HG03066 (cell line): ENCODE results near the gene DDX1.

Experiments used
- ATAC-seq: cut with Tn5 transposase; IDR thresholded peaks from one replicate; pipeline ENCODE4 v1.9.1; 2021; ENCODE audit warnings: low read depth; ENCODE audit not compliant: unreplicated experiment

DDX1 gene

DNA sequence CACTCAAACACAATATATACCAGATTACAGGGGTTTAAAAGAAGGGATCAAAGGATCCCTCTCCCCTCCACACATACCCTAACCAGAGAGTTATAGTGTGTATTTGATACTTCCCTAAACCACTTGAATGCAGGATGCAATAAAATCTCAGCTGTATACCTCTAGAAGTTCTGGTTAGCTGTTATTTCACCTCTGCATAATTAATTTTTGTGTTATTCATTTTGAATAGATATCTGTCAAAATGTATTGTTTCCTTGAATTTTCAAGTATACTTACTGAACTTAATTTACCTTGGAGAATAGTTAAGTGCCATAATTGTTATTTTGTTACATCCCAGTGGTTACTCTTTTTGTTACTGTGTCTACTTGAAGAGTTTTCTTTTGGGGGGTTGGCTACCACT is 34.5 kb downstream of the DDX1 start:
- no peak for ATAC-seq

DNA sequence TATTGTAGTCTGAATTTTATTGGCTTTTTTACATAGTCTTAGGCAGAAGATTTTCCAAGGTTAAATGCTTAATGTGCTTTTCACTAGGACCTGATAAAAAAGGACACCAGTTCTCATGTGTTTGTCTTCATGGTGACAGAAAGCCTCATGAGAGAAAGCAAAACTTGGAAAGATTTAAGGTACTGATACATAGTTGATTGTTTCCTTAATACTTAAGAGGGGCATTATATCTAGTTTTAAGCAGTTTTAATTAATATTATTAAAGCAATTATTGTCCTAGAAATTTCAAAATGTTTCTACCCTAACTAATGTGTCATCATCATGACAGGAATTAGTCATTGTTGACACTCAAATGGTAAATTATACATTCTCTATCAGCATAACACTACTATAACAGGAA is 35.3 kb downstream of the DDX1 start:
- ATAC-seq, result no peak

DNA sequence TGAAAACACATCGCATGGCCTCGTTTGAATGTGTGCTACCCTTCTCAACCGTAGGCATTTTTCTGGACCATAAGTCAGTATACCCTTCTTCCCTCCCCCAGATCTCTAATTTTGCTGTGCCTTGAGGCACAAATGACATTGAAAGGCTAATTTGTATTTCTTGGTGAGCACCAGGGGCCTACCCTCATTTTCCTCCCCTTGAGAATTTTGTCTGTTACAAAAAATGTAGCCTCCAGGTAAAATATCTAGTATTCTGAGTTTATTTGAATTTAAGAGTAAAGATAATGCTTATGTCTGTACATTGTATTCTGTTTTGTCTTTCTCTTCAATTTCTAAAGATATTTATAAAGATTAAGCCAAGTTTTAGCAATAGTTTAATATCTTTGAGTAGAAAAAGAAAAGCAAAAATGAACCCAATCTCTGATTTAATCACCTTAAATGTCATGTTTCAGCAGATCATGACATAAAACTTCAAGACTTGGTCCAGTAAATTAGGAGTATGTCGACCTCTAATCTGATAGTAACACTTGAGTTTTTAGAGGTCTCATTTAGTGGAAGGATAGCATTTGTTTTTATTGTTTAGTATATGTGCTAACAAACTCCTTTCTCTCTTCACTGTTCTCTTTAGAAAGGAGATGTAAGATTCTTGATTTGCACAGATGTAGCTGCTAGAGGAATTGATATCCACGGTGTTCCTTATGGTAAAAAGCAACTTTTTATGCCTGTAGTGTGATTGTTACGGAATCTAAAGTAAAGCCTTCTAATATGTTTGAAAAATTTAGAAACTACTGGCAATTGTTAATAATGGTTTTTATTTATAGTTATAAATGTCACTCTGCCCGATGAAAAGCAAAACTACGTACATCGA is 36.4 kb downstream of the DDX1 start:
- ATAC-seq, result no peak

DNA sequence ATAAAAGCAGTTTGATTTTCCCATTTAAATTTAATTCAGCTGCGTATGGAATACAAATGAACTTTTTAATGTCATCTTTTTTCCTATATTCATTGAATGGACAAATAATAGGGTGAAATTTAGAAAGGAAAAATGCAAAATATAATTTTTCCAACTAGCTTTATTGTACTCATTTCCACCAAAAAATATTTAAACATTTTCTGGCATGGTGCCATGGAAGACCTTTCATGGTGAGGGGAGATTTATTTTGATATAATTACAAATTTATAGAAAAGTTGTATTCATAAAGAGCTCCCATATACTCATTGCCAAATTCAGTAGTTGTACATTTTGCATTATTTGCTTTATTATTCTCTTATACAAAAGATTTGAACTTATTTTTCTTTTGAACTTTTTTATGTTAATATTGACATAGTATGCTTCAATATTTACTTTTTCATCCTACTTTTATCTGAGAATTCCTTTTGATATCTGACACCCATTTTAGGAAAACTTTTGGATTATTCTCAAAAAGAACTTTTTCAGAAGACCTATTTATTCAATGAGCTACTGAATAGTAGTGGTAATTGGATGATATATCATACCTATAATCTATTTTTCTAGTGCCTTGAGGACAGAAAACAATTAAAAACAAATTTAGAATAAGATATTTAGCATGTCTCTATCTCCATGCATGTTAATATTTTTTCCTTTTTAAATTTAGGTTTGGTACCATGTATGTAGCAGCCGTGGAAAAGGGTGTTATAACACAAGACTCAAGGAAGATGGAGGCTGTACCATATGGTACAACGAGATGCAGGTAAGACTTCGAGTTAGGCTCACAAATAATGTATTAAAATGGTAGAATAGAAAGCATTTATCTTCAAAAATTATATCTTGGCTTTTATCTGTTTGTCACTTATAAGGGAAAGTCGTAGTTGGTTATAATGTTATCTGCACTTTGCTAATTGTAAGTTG is 37.5 kb downstream of the DDX1 start:
- ATAC-seq, result no peak

DNA sequence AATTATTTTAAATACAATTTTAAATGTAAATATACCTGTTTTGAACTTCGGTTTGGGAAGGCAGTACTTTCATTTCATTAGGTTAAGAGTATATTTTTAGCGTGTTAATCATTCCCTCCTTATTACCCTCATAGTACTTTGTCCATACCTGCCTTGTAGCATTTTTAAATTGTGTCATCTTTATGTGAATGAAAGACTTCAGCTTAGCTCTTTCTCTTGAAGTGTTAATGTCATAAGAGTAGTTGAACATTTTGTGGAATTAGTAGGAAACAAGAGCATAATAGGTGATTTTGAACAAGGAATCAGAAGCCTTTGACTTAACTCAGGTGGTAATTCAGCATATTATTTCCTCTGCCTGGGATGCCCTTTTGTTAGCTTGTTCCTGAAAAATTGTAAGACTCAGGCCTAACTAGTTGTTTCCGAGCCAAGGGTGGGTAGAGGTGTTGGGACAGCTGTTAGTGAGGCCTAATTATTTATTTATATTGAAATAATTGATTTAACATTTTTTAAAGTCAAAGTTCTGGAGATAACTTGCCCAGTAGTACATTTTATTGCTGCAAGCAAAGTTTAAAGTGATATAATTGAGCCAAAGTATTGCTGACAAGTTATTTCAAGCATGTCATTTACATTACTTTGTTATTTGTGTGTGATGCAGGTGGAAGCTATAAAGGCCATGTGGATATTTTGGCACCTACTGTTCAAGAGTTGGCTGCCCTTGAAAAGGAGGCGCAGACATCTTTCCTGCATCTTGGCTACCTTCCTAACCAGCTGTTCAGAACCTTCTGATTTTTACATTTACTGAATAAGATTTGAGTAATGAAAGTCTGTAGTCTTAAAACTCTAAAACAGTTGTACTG is 38.7 kb downstream of the DDX1 start:
- no peak for ATAC-seq

DNA sequence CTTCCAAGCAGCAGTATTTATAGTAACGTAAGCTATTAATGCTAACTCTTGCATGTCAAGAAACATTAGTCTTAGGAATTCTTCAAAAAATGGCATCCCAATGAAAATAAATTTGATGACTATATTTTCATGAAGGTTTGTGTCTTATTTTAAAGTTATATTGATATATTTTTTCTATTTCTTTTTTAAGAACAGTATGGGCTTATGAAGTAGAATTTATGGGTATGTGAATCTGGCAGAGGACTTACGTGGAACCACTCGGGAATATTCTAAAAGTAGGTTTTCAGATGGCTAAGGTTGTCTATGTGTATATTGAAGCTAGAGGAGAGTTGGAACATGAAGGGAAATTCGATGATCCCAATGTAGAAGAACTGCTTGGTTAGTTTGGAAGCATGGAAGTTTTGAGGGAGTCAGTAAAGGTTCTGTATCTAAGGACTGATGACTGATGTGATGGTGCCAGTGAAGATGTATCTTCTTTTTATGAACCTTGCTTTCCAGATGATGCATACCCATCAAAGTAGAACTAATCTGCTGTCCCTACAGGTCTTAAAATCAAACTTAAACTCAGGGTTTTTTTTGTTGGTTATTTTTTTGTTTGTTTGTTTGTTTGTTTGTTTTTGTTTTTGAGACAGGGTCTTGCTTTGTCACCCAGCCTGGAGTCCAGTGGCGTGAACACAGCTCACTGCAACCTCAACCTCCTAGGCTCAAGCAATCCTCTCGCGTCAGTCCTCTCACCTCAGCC is 39.5 kb downstream of the DDX1 start:
- no peak for ATAC-seq

DNA sequence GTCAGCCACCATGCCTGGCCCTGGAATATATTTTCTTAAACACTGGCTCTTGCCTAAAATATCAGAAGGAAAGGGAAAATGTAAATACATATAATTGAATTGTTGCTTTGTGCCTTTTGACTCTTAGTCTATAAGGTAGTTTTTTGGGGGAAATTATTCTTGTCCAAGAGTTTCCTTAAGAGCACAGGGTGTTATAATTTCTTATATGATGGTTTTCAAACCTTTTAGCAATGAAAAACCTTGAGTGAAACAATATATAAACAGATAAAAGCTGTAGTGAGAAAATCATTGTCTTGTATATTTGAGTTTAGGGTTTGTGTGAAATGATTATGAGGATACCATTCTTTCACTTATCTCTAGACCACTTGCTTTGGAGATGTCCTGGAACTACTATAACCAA is 40.2 kb downstream of the DDX1 start:
- no peak for ATAC-seq

DNA sequence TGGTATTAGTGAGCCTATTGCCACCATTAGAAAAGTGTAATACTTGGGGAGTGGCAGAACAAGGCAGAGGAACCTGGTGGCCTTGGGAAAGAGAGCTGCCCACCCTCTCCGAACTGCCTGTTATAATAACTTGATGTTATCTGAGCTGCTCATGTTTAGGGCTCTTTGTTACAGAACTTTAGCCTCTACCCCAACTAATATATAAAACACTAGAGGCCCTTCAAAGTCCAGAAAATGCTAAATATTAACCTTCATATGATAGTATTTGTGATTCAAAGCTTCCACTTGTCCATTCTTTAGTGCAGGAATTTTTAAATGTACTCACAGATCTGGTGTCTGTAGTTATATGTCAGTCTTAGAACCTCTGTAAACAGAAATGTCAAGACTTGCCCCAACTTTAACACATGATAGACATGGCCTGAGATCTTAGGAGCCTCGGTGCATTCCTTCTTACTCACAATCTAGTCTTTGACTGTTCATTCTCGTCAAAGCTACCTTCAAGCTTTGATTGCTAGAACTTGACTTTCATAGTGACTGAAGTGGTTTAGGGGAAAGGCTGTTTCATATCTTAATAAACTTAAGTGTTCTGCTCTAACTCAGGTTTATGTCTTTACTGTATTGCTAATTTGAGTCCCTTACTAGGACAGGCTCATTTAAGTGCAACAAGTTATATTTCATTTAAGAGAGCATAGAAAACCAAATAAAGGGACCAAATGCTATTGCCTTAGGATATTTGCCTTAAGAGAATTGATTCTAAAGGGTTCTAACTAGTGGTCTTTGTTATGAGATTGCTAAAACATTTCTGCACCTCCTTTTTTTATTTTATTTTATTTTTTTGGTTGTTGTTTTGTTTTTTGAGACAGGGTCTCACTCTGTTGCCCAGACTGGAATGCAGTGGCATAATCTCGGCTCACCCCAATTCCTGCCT is 41.6 kb downstream of the DDX1 start:
- no peak for ATAC-seq

DNA sequence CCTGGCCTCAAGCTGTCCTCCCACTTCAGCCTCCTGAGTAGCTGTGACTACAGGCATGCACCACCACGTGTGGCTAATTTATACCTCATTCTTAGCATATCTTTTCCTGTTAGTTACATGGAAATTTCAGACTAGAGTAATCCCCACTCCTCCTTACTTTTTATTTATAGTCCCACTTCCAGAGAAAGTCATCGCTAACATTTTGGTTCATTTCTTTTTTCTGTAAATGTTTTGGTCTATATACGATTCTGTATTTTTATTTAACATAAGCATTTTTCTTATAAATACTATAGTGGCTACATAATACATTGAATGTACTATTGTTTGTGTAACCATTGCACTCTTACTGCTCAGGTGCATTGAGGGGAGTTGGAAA is 42.3 kb downstream of the DDX1 start:
- no peak for ATAC-seq

DNA sequence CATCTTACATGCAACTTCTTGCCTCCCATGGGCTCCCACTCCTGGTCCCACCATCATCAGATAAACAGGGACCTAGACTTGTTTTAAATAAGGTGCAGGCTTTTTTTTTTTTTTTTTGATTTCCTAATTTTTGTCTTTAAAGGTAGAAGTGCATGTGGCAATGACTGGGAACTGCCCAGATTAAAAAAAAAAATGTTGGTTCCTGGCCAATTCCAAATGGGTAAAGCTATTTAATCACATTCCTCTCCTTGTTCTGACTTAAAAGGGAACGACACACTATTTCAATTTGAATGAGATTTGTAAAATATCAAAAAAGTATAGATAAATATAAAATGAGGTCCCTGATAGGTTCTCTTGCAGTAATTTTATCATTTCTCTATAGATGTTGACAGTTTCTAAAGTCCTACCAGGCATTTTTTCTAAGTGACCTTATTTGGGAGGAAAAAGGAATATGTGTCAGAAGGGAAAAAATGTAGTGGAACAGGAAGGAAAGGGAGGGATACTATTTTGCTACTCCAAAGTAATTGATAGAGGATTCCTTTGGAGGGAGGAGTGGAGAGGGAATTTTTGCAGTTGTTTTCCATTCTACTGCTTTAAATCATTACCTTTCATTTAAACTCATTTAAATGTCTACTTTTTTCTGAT is 43.3 kb downstream of the DDX1 start:
- ATAC-seq, result no peak

DNA sequence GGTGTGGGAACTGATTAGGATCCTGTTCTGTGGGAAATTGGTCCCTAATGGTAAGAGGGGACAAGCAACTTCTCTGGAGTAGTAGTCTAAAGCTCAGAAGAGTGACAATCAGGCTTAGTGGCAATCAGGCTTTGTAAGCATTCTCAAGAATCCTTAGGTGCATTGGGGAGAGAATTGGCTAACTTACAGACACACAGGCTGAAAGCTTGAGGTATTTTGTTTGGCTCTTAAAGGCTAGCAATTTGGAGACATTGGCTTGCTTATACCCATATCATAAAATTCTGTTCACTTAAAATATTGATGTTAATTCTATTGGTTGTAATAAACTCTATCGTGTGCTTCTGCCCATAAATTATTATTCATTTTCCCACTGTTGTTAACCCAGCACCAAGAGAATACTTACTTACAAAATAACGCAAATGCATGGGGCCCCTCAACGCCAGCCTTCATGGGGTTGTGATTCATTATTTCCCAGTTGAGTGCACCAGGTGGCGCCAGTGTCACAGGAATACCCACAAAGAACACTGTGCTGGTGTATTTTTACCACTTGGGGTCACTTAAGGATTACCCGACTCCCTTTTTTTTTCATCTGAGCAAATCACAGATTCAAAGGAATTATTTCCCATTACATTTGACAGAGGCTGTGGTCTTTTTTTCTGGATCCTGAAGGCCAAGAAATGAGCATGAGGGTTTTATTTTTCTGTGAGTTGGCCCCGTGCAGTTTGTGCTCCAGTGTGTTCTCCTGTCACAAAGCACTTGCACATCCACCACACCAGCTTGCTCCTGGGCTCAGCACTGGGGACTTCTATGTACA is 45.5 kb downstream of the DDX1 start:
- peak; percentile 83 for ATAC-seq

DNA sequence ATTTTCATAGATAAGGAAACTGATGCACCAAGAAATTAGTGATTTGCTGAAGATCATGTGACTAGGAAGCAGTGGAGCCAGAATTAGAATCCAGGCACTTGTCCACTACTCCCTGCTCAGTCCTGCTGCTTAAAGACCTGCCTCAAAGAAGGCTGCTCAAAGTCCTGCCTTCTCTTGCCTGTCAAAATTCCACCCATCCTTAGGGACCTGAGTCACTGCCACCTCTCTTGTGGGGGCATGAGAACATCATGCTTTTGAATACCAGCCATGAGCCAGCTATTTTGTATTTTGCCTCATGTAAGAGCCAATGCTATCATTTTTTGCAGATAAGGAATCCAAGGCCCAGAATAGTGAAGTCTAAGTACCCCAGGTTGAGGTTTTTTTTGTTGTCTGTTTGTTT is 47.1 kb downstream of the DDX1 start:
- no peak for ATAC-seq

DNA sequence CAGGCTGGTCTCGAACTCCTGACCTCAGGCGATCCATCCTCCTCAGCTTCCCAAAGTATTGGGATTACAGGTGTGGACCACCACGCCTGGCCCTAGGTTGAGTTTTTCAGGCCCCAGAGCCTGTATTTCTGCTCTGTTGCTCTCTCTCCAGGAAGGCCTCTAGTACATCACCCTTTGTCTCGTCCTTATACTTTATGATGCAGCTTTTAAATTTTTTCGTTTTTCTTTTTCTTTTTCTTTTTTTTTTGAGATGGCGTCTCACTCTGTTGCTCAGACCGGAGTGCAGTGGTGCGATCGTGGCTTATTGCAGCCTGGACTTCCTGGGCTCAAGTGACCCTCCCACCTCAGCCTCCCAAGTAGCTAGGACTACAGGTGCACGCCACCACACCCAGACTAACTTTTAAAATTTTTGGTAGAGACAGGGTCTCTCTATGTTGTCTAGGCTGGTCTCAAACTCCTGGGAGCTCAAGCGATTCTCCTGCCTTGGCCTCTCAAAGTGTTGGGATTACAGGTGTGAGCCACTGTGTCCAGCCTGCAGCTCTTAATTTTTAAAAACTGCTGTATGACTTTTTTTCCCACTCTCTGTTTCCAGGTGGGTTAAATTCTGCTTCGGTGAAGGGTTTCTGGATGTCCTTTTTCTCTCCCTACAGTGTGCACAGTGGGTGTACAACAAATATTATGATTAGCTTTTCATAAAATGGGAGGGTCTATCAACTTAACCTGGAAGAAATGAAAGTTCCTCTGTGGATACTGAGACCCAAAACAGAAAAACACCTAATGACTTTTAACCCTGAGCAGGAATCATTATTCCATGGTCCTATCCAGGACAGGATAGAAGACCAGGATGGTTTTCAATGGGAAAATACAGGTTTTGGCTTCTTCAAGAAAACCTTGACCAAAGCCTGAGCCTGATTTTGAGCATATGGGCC is 47.9 kb downstream of the DDX1 start:
- no peak for ATAC-seq

DNA sequence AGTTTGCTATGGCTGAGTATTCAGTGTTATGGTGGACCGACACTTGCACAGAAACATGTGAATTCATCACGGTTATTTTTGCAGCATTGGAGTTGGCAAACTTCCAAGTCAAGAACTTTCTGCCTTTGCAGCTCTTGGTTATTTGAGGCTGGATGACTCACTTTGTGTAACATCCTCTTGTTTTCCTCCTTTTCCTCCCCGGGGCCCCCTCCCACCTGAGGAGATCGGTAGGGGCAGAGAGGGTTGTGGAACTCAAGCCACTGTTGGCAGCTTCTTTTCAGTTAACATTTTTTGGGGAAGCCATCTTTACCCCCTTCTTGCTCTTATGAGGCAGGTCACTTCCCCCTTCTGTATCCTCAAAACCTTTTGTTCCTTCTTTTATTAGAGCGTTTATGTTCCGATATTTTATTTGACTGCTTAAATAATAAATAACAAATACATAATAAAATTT is 48.6 kb downstream of the DDX1 start:
- ATAC-seq, result no peak

DNA sequence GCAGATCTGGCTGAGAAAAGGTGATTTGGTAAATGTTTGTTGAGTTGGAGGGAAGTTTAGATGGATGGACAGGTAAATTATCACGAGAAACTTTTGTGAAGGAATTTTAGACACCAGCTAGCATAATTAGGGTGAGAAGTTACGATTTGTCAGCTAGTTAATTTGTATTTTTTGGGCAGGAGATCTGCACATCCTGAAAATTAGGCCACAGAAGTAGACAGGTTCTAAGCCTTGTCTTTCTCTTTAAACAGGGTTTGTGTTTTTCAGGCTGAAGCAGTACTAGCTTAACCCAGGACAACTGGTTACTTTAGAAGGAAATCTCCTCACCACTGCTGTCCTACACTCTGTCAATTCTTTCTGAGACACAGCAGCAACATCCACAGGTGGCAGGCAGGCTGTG is 49.1 kb downstream of the DDX1 start:
- ATAC-seq, result no peak

DNA sequence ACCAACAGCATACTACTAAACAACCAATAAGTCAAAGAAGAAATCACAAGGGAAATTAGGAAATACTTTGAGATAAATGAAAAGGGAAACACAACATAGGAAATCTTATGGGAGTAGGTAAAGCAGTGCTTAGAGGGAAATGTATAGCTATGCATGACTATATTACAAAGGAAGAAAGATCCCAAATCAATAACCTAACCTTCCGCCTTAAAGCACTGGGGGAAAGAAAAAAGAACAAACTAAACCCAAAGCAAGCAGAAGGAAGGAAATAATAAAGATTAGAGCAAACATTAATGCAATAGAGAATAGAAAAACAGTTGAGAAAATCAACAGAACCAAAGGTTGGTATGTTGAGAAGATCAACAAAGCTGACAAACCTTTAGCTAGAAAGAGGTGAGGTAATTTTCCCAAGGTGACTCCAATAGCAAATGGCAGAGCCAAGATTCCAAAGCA is 49.9 kb downstream of the DDX1 start:
- no peak for ATAC-seq
